PFSK-1 (cell line): Measurements from ENCODE around the gene ATP7B.

ENCODE experiments used
- FOXP2 ChIP-seq: optimal IDR thresholded peaks from 2 replicates; pipeline ENCODE3; 2011; ENCODE audit warnings: borderline replicate concordance, control low read depth, inconsistent platforms; ENCODE audit not compliant: insufficient read depth; ENCODE audit errors: extremely low read length, extremely low read depth
- POLR2AphosphoS5 ChIP-seq: IDR thresholded peaks from 2 replicates; pipeline ENCODE4 v1.6.1; 2012; ENCODE audit warnings: low read depth, mild to moderate bottlenecking, control low read depth, low read length, moderate library complexity
- REST ChIP-seq, 2 experiments: IDR thresholded peaks; 2 replicates each; pipeline versions ENCODE4 v1.6.1 to v1.8.0; 2011 to 2012; ENCODE audit warnings: low read depth in 2 of 2, low read length in 2 of 2, control low read depth in 1 of 2, inconsistent platforms in 1 of 2, mild to moderate bottlenecking in 1 of 2, moderate library complexity in 1 of 2; ENCODE audit not compliant: insufficient read depth in 1 of 2
- SIN3A ChIP-seq: IDR thresholded peaks from 2 replicates; pipeline ENCODE4 v1.6.1; 2012; ENCODE audit warnings: mild to moderate bottlenecking, low read length, moderate library complexity, borderline replicate concordance; ENCODE audit not compliant: insufficient read depth
- TAF1 ChIP-seq: IDR thresholded peaks from 2 replicates; pipeline ENCODE4 v1.6.1; 2012; ENCODE audit warnings: low read length, control low read depth, borderline replicate concordance; ENCODE audit not compliant: insufficient read depth

ATP7B gene

GRCh38 chr13:51938454-51938853 is 72.8 kb downstream of the ATP7B start:
- TF ChIP-seq FOXP2 (no peak), REST (IDR thresholded peaks at IDR 0.05; ENCODE audit: insufficient read depth in 1 of 2, low read depth in 2 of 2, low read length in 2 of 2) (no peak)

- no peak for TF ChIP-seq FOXP2
- TF ChIP-seq REST (IDR thresholded peaks at IDR 0.05; ENCODE audit: insufficient read depth in 1 of 2, low read depth in 2 of 2, low read length in 2 of 2), result no peak
- TF ChIP-seq SIN3A, result no peak
- no peak for TF ChIP-seq POLR2AphosphoS5
- no peak for TF ChIP-seq TAF1
Measured at GRCh38 chr13:51937320-51938290, 73.6 kb downstream of the ATP7B start.

DNA sequence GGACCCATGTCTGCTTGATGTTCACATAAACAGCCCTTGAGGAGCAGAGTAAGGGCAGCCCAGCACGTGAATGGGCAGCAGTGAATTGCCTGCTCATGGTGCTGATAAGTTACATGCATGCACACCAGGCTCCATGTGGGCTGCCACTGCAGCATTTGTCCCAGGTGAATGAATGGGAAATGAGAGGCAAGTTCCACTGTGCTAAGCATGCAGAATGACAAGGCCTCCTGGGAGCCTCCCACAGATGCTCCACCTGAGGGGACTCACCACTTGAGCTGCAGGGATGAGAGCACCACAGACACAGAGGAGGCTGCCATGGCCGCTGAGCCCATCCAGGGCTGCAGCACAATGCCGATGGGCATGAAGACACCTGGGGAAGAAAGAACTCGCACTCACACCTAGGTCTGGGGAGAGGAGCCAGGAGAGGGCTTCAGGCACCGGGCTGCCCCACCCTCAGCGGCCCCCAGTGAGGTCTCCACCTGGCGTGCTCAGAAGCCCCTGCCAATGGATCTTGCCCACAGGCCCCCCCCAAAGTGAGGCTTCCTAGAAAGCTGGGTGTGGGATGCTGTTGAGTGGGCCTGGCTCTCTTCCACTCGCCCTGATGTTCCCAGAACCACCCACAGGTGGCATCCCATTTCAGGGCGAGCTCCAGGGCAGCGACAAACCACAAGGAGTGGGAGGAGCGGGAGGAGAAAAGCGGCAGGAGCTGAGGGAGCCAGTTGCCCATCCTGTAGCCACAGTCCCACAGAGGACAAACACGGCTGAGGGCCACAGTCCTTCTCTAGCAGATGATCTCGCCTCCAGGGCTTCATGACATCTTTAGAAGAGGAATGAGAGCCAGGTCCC is 75.7 kb downstream of the ATP7B start:
- TF ChIP-seq TAF1 (no peak), FOXP2 (no peak), SIN3A (no peak), REST (IDR thresholded peaks at IDR 0.05; ENCODE audit: insufficient read depth in 1 of 2, low read depth in 2 of 2, low read length in 2 of 2) (no peak), POLR2AphosphoS5 (no peak)

DNA sequence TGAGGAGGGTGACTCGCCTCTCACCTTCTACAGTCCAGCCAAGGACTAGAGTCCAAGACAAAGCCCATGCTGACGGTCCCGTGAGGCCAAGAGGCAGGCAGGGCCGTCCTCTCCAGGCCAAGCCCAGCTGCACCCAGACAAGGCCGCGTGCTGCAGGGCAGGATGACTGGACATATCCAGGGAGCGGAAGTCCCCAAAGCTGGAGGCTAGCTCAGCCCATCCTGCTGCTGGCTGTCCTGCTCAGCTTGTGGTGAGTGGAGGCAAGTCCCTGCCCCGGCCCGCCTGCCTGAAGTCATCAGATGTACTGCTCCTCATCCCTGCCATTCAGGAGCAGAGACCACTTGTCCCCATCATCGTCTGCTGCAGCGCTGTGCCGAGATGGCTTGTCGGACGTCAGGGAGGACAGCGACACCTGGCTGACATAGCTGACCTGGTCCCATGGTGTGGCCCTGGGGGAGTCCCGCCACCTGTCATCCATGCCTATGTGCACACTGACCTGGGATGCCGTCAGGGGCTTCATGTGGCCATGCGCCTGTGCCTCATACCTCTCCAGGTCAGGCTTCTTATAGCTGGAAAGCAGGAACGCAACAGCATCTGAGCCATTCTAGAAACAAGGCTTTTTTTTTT is 76.7 kb downstream of the ATP7B start:
- no peak for TF ChIP-seq FOXP2
- no peak for TF ChIP-seq REST (IDR thresholded peaks at IDR 0.05; ENCODE audit: insufficient read depth in 1 of 2, low read depth in 2 of 2, low read length in 2 of 2)
- no peak for TF ChIP-seq POLR2AphosphoS5
- no peak for TF ChIP-seq TAF1
- no peak for TF ChIP-seq SIN3A
